ENCODE results near the gene KSR1. TPM values are rescaled to one million over a fixed set of nuclear protein-coding genes. Genes with fewer than 3 reads are reported as not detected.
"Not testable (repeated sequence)": the region's sequence is repeated elsewhere in the genome, so short reads cannot be mapped to it uniquely, and the experiment has no call there.

The KSR1 gene
- total RNA-seq, 1 experiment from 2014 or later: 88.9 TPM

- ChIA-PET CTCF (no interaction called here), POLR2A (no interaction called here)
- H3K27ac Mint-ChIP-seq (ENCODE audit: unreplicated experiment): no peak overlapping the region
- no peaks in the 10 kb centered on the region for H3K36me3 Mint-ChIP-seq (ENCODE audit: insufficient read depth, unreplicated experiment)
- TF ChIP-seq, protein P1, sequence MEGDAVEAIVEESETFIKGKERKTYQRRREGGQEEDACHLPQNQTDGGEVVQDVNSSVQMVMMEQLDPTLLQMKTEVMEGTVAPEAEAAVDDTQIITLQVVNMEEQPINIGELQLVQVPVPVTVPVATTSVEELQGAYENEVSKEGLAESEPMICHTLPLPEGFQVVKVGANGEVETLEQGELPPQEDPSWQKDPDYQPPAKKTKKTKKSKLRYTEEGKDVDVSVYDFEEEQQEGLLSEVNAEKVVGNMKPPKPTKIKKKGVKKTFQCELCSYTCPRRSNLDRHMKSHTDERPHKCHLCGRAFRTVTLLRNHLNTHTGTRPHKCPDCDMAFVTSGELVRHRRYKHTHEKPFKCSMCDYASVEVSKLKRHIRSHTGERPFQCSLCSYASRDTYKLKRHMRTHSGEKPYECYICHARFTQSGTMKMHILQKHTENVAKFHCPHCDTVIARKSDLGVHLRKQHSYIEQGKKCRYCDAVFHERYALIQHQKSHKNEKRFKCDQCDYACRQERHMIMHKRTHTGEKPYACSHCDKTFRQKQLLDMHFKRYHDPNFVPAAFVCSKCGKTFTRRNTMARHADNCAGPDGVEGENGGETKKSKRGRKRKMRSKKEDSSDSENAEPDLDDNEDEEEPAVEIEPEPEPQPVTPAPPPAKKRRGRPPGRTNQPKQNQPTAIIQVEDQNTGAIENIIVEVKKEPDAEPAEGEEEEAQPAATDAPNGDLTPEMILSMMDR (IDR thresholded peaks at IDR 0.05; ENCODE audit: insufficient read depth in 1 of 2, low read depth in 1 of 2, low read length in 1 of 2, severe bottlenecking in 1 of 2, unreplicated experiment in 1 of 2): no peak
- no peak for DNase-seq
- Histone ChIP-seq H3K4me1 (peaks cover 21% of the 10 kb centered on the region), H3K27me3 (replicated peaks; ENCODE audit: control insufficient read depth, insufficient read depth, low read length) (no peaks in the 10 kb centered on the region), H3K36me3 (ENCODE audit: control insufficient read depth, insufficient read depth, low read length) (no peaks in the 10 kb centered on the region), H3K9me3 (no peaks in the 10 kb centered on the region), H3K4me3 (ENCODE audit: low read depth, low read length) (no peak overlapping the region)
- no TSS peak for BruUV-seq (replicated peaks)
- intact Hi-C loops (cut with micrococcal nuclease; ENCODE audit: unreplicated experiment): no loop called here
- H3K4me1 Mint-ChIP-seq (ENCODE audit: low read depth, unreplicated experiment): peaks cover 19% of the 10 kb centered on the region
- no peaks in the 10 kb centered on the region for H3K9me3 Mint-ChIP-seq (ENCODE audit: unreplicated experiment)
- H3K4me3 Mint-ChIP-seq (ENCODE audit: unreplicated experiment): no peak overlapping the region
- no peaks in the 10 kb centered on the region for H3K27me3 Mint-ChIP-seq (ENCODE audit: insufficient read depth, unreplicated experiment)
Measured at GRCh38 chr17:27464431-27464830, 8.2 kb downstream of the KSR1 start.

GRCh38 chr17:27465875-27466274, 9.6 kb downstream of the KSR1 start:
- H3K4me1 ChIP-seq: peaks cover 11% of the 10 kb centered on the region
- BruUV-seq (replicated peaks); POLR2A ChIA-PET; H3K4me3 ChIP-seq (ENCODE audit: low read depth, low read length); H3K36me3 ChIP-seq (ENCODE audit: control insufficient read depth, insufficient read depth, low read length); H3K9me3 Mint-ChIP-seq (ENCODE audit: unreplicated experiment); H3K4me3 Mint-ChIP-seq (ENCODE audit: unreplicated experiment); DNase-seq; H3K9me3 ChIP-seq; H3K27ac Mint-ChIP-seq (ENCODE audit: unreplicated experiment); H3K36me3 Mint-ChIP-seq (ENCODE audit: insufficient read depth, unreplicated experiment); H3K27me3 Mint-ChIP-seq (ENCODE audit: insufficient read depth, unreplicated experiment); H3K27me3 ChIP-seq (replicated peaks; ENCODE audit: control insufficient read depth, insufficient read depth, low read length); intact Hi-C loops (cut with micrococcal nuclease; ENCODE audit: unreplicated experiment): not testable (repeated sequence)
- CTCF ChIA-PET: interaction anchor here (2.2 kb wide), 1 partner anchor 10 kb away, joined by 10 read pairs; the partner anchor contains the start of gene KSR1
- H3K4me1 Mint-ChIP-seq (ENCODE audit: low read depth, unreplicated experiment): peaks cover 14% of the 10 kb centered on the region

GRCh38 chr17:27466376-27466742, 10.1 kb downstream of the KSR1 start:
- Mint-ChIP-seq H3K9me3 (ENCODE audit: unreplicated experiment) (no peaks in the 10 kb centered on the region), H3K4me3 (ENCODE audit: unreplicated experiment) (no peak overlapping the region), H3K27me3 (ENCODE audit: insufficient read depth, unreplicated experiment) (no peaks in the 10 kb centered on the region), H3K36me3 (ENCODE audit: insufficient read depth, unreplicated experiment) (no peaks in the 10 kb centered on the region), H3K4me1 (ENCODE audit: low read depth, unreplicated experiment) (peaks cover 15% of the 10 kb centered on the region), H3K27ac (ENCODE audit: unreplicated experiment) (no peak overlapping the region)
- no peaks in the 10 kb centered on the region for H3K36me3 ChIP-seq (ENCODE audit: control insufficient read depth, insufficient read depth, low read length)
- H3K27me3 ChIP-seq (replicated peaks; ENCODE audit: control insufficient read depth, insufficient read depth, low read length): no peaks in the 10 kb centered on the region
- peaks cover 9% of the 10 kb centered on the region for H3K4me1 ChIP-seq
- no peak overlapping the region for H3K4me3 ChIP-seq (ENCODE audit: low read depth, low read length)
- TF ChIP-seq, protein P1 (IDR thresholded peaks at IDR 0.05; ENCODE audit: insufficient read depth in 1 of 2, low read depth in 1 of 2, low read length in 1 of 2, severe bottlenecking in 1 of 2, unreplicated experiment in 1 of 2): no peak
- POLR2A ChIA-PET: interaction anchor here (0.6 kb wide), 1 partner anchor 230 kb away, joined by 3 read pairs; no protein-coding TSS in a partner anchor
- no peaks in the 10 kb centered on the region for H3K9me3 ChIP-seq
- intact Hi-C loops (cut with micrococcal nuclease; ENCODE audit: unreplicated experiment): no loop called here
- no peak for DNase-seq
- no TSS peak for BruUV-seq (replicated peaks)
- CTCF ChIA-PET: interaction anchor here (2.2 kb wide), 1 partner anchor 11 kb away, joined by 10 read pairs; the partner anchor contains the start of gene KSR1

All from Caco-2 (cell line).